WTC11 (cell line): ENCODE measurements around the gene TMED5. TPM values are rescaled to one million over a fixed set of nuclear protein-coding genes. Genes with fewer than 3 reads are reported as not detected.

Experiments used
- ATAC-seq: fragments of 200-7000 bp; cut with Tn5 transposase; 2 replicates; pipeline ENCODE4 v1.10.0; 2021; ENCODE audit warnings: mild to moderate bottlenecking, moderate library complexity
- CTCF ChIA-PET: fragments of 300-600 bp; sonication (Branson Sonifier 250); formaldehyde crosslinking; loops from one replicate; lab custom pipeline; 2021; ENCODE audit warnings: antibody characterized with exemption; lab: Charles Lee
- POLR2A ChIA-PET: fragments of 350-600 bp; sonication (Branson Sonifier 250); formaldehyde crosslinking; loops from one replicate; lab custom pipeline; 2021; ENCODE audit warnings: antibody characterized with exemption; lab: Charles Lee
- DNase-seq: peaks from one replicate; pipeline ENCODE4 v3.0.0; 2021; ENCODE audit warnings: low spot score
- H3K27ac Mint-ChIP-seq: 2 replicates; pipeline ENCODE4 v1.8.0; 2021; ENCODE audit warnings: mixed read lengths
- H3K27me3 Mint-ChIP-seq: 2 replicates; pipeline ENCODE4 v1.8.0; 2021; ENCODE audit warnings: low read depth, mild to moderate bottlenecking, moderate library complexity, mixed read lengths
- H3K36me3 Mint-ChIP-seq: 2 replicates; pipeline ENCODE4 v1.8.0; 2021; ENCODE audit warnings: mixed read lengths
- H3K4me1 Mint-ChIP-seq: 2 replicates; pipeline ENCODE4 v1.8.0; 2022; ENCODE audit warnings: mixed read lengths
- H3K4me3 Mint-ChIP-seq: 2 replicates; pipeline ENCODE4 v1.8.0; 2021; ENCODE audit warnings: mild to moderate bottlenecking, moderate library complexity, mixed read lengths
- H3K9me3 Mint-ChIP-seq: 2 replicates; pipeline ENCODE4 v1.8.0; 2021; ENCODE audit warnings: mixed read lengths
- ESRRA ChIP-seq: sonication (generic); formaldehyde crosslinking; IDR thresholded peaks from 2 replicates; pipeline ENCODE4 v1.8.1; 2022; ENCODE audit warnings: mild to moderate bottlenecking, missing genetic modification reagents, borderline replicate concordance
- MXD4 ChIP-seq: fragments of 250-450 bp; sonication (Bioruptor Pico); IDR thresholded peaks from 2 replicates; pipeline ENCODE4 v1.8.0; 2021; ENCODE audit warnings: mild to moderate bottlenecking, moderate library complexity, borderline replicate concordance
- NFE2L1 ChIP-seq: sonication (generic); formaldehyde crosslinking; IDR thresholded peaks from 2 replicates; pipeline ENCODE4 v1.8.1; 2023; ENCODE audit warnings: missing genetic modification reagents
- NR2C2 ChIP-seq: sonication (generic); formaldehyde crosslinking; IDR thresholded peaks from 2 replicates; pipeline ENCODE4 v1.8.0; 2022; ENCODE audit warnings: mild to moderate bottlenecking, missing genetic modification reagents
- SOX15 ChIP-seq: fragments of 250-450 bp; sonication (Bioruptor Pico); IDR thresholded peaks from 2 replicates; pipeline ENCODE4 v1.9.0; 2021; ENCODE audit warnings: mild to moderate bottlenecking
- total RNA-seq: library from RNA; stranded (reverse); gene quantifications from 3 replicates; pipeline ENCODE4 v1.2.3, GENCODE V29; 2021
- TF ChIP-seq, protein P1 (sequence below): sonication (generic); formaldehyde crosslinking; conservative IDR thresholded peaks from 2 replicates; pipeline ENCODE4 v1.8.1; 2023; ENCODE audit warnings: mild to moderate bottlenecking, low read depth, missing genetic modification reagents, moderate library complexity
- TF ChIP-seq, protein P2 (sequence below): fragments of 250-450 bp; sonication (Bioruptor Pico); IDR thresholded peaks from 2 replicates; pipeline ENCODE4 v1.9.0; 2021; ENCODE audit warnings: mild to moderate bottlenecking
- TF ChIP-seq, protein P3 (sequence below): fragments of 250-450 bp; sonication (Bioruptor Pico); IDR thresholded peaks from 2 replicates; pipeline ENCODE4 v1.9.0; 2021; ENCODE audit warnings: mild to moderate bottlenecking, borderline replicate concordance

TMED5 gene
- total RNA-seq, 1 experiment from 2014 or later, result 28.5 TPM

DNA sequence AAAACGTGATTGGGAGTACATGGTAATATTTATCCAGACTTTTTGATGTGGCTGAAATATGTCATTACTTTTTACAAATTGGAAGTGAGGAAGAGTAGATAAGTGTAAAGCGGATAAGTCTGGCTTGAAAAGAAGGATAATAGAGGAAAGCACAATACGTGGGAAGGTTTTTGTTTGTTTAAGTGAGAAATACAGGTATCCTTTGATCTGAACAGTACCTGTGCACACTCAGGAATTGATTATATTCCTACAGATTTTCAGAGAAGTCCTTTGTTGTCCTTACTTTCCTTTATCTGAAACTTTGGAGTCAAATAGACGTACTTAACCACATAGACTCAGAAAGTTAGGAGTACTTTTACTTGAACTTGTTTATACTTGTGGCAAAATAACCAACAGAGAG lies 20.5 kb upstream of the TMED5 start (continued):
- TF ChIP-seq, protein P1, sequence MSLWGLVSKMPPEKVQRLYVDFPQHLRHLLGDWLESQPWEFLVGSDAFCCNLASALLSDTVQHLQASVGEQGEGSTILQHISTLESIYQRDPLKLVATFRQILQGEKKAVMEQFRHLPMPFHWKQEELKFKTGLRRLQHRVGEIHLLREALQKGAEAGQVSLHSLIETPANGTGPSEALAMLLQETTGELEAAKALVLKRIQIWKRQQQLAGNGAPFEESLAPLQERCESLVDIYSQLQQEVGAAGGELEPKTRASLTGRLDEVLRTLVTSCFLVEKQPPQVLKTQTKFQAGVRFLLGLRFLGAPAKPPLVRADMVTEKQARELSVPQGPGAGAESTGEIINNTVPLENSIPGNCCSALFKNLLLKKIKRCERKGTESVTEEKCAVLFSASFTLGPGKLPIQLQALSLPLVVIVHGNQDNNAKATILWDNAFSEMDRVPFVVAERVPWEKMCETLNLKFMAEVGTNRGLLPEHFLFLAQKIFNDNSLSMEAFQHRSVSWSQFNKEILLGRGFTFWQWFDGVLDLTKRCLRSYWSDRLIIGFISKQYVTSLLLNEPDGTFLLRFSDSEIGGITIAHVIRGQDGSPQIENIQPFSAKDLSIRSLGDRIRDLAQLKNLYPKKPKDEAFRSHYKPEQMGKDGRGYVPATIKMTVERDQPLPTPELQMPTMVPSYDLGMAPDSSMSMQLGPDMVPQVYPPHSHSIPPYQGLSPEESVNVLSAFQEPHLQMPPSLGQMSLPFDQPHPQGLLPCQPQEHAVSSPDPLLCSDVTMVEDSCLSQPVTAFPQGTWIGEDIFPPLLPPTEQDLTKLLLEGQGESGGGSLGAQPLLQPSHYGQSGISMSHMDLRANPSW, result no peak

DNA sequence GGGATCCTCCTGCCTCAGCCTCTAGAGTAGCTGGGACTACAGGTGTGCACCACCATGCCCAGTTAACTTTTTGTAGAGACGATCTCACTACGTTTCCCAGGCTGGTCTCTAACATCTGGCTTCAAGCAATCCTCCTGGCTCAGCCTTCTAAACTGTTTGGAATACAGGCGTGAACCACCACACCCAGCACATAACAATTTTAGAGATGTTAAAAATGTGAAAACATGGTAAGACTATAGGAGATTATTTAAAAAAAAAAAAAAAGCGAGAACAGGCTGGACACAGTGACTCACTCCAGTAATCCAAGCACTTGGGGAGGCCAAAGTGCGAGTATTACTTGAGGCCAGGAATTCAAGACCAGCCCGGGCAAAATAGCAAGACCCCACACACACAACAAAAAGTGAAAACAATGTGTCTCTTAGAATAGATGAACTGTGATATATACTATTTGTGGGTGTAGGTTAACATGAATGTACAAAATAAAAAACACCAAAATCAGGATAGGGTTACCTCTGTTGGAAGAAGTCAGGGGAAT lies 19.9 kb upstream of the TMED5 start:
- Mint-ChIP-seq H3K4me3 (no peak overlapping the region), H3K4me1 (no peaks in the 10 kb centered on the region), H3K9me3 (peaks cover 9% of the 10 kb centered on the region)
- ATAC-seq, result no peak
- TF ChIP-seq NR2C2 (CRISPR knock-in tag) (no peak), ESRRA (CRISPR knock-in tag) (no peak)
- TF ChIP-seq, protein P2, sequence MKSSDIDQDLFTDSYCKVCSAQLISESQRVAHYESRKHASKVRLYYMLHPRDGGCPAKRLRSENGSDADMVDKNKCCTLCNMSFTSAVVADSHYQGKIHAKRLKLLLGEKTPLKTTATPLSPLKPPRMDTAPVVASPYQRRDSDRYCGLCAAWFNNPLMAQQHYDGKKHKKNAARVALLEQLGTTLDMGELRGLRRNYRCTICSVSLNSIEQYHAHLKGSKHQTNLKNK (CRISPR knock-in tag), result no peak
- TF ChIP-seq, protein P3, sequence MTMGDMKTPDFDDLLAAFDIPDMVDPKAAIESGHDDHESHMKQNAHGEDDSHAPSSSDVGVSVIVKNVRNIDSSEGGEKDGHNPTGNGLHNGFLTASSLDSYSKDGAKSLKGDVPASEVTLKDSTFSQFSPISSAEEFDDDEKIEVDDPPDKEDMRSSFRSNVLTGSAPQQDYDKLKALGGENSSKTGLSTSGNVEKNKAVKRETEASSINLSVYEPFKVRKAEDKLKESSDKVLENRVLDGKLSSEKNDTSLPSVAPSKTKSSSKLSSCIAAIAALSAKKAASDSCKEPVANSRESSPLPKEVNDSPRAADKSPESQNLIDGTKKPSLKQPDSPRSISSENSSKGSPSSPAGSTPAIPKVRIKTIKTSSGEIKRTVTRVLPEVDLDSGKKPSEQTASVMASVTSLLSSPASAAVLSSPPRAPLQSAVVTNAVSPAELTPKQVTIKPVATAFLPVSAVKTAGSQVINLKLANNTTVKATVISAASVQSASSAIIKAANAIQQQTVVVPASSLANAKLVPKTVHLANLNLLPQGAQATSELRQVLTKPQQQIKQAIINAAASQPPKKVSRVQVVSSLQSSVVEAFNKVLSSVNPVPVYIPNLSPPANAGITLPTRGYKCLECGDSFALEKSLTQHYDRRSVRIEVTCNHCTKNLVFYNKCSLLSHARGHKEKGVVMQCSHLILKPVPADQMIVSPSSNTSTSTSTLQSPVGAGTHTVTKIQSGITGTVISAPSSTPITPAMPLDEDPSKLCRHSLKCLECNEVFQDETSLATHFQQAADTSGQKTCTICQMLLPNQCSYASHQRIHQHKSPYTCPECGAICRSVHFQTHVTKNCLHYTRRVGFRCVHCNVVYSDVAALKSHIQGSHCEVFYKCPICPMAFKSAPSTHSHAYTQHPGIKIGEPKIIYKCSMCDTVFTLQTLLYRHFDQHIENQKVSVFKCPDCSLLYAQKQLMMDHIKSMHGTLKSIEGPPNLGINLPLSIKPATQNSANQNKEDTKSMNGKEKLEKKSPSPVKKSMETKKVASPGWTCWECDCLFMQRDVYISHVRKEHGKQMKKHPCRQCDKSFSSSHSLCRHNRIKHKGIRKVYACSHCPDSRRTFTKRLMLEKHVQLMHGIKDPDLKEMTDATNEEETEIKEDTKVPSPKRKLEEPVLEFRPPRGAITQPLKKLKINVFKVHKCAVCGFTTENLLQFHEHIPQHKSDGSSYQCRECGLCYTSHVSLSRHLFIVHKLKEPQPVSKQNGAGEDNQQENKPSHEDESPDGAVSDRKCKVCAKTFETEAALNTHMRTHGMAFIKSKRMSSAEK (CRISPR knock-in tag), result no peak
- TF ChIP-seq, all 79 proteins: peak for 0
- POLR2A ChIA-PET, result no interaction called here
- H3K36me3 Mint-ChIP-seq, result peaks cover 30% of the 10 kb centered on the region
- H3K27me3 Mint-ChIP-seq, result no peaks in the 10 kb centered on the region
- DNase-seq, result no peak
- no peak overlapping the region for H3K27ac Mint-ChIP-seq
- CTCF ChIA-PET, result no interaction called here

DNA sequence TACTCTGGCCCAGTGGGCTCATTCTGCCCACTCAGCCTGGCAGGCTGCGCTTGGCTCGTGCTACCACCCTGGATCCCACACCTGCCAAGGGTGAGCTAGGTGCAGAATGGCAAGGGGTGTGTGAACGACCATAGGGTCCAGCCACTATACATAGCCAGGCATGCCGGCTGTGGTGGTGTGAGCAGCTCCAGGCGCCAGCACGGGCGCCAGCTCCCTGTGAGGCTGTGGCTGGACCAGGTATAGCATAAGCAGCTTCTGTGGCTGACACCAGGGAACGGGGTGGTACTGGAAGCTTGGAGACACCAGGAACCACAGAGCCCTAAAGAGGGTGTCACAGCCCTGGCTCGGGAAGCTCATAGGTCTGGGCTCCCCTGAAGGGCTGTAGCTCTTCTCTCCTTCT lies 18.9 kb upstream of the TMED5 start:
- DNase-seq, result no peak
- Mint-ChIP-seq H3K4me1 (no peaks in the 10 kb centered on the region), H3K27me3 (no peaks in the 10 kb centered on the region), H3K36me3 (peaks cover 36% of the 10 kb centered on the region), H3K4me3 (no peak overlapping the region), H3K9me3 (peaks cover 9% of the 10 kb centered on the region), H3K27ac (no peak overlapping the region)
- TF ChIP-seq, protein P1, result no peak
- TF ChIP-seq NFE2L1 (CRISPR knock-in tag), result no peak
- POLR2A ChIA-PET, result no interaction called here
- CTCF ChIA-PET, result no interaction called here
- no peak; the same call in 1 of the 2 replicates for ATAC-seq

DNA sequence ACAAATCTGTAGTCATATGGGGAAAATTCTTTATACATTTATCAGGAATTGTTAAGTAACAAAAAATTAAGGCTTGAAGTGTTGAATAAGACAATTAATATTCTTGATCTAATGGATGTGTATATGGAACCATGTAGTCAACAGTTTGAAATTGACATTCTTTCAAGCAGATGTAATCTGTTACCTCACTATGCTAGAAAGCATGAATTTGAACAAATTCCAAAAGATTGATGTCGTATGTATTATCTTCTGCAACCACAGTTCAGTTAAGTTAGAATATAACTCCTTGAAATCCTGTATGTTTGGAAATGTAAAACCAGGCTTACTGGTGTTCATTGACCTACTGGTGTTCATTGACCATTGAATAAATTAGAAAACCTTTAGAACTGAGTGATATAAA lies 16.4 kb upstream of the TMED5 start:
- ATAC-seq (no peak), DNase-seq (no peak)
- Mint-ChIP-seq H3K4me1 (no peaks in the 10 kb centered on the region), H3K4me3 (no peak overlapping the region), H3K9me3 (peaks cover 9% of the 10 kb centered on the region), H3K36me3 (peaks cover 39% of the 10 kb centered on the region), H3K27me3 (no peaks in the 10 kb centered on the region), H3K27ac (no peak overlapping the region)
- POLR2A ChIA-PET, result no interaction called here
- TF ChIP-seq, protein P3 (CRISPR knock-in tag), result no peak
- TF ChIP-seq MXD4 (CRISPR knock-in tag) (no peak), SOX15 (CRISPR knock-in tag) (no peak)
- CTCF ChIA-PET, result no interaction called here
